Ishikawa (cell line): Measurements from ENCODE around the gene ARRDC5.

Source experiments
- CEBPB ChIP-seq: IDR thresholded peaks from 2 replicates; pipeline ENCODE4 v1.6.1; 2012
- CREB1 ChIP-seq: IDR thresholded peaks from 2 replicates; pipeline ENCODE4 v1.6.1; 2012; ENCODE audit warnings: low read depth
- EGR1 ChIP-seq: IDR thresholded peaks from 2 replicates; pipeline ENCODE4 v1.6.1; 2012
- EP300 ChIP-seq: IDR thresholded peaks from 2 replicates; pipeline ENCODE4 v1.6.1; 2012; ENCODE audit warnings: borderline replicate concordance
- FOXM1 ChIP-seq: IDR thresholded peaks from 2 replicates; pipeline ENCODE4 v1.6.1; 2012; ENCODE audit warnings: low read depth, borderline replicate concordance
- MAX ChIP-seq: IDR thresholded peaks from 2 replicates; pipeline ENCODE4 v1.6.1; 2012
- NFIC ChIP-seq: IDR thresholded peaks from 2 replicates; pipeline ENCODE4 v1.6.1; 2012
- RAD21 ChIP-seq: IDR thresholded peaks from 2 replicates; pipeline ENCODE4 v1.6.1; 2012; ENCODE audit warnings: low read depth
- REST ChIP-seq: IDR thresholded peaks from 2 replicates; pipeline ENCODE4 v1.6.1; 2012; ENCODE audit warnings: low read depth, mild to moderate bottlenecking
- TAF1 ChIP-seq: IDR thresholded peaks from 2 replicates; pipeline ENCODE4 v1.6.1; 2012; ENCODE audit warnings: low read depth, mild to moderate bottlenecking
- TCF12 ChIP-seq: IDR thresholded peaks from 2 replicates; pipeline ENCODE4 v1.6.1; 2012; ENCODE audit warnings: low read depth
- TEAD4 ChIP-seq: IDR thresholded peaks from 2 replicates; pipeline ENCODE4 v1.6.1; 2012
- USF1 ChIP-seq: IDR thresholded peaks from 2 replicates; pipeline ENCODE4 v1.6.1; 2012
- YY1 ChIP-seq: IDR thresholded peaks from 2 replicates; pipeline ENCODE4 v1.6.1; 2012; ENCODE audit warnings: low read depth
- ZBTB7A ChIP-seq: IDR thresholded peaks from 2 replicates; pipeline ENCODE4 v1.6.1; 2012; ENCODE audit warnings: low read depth

Gene ARRDC5

GRCh38 chr19:4908781-4909155 lies 6.1 kb upstream of the ARRDC5 start:
- 0 out of 2 replicates have a peak, but pooled peaks have one; percentile 12 for TF ChIP-seq TCF12
- TF ChIP-seq USF1 = no peak

GRCh38 chr19:4908360-4908759 lies 5.7 kb upstream of the ARRDC5 start:
- TF ChIP-seq ZBTB7A (no peak), USF1 (no peak), TCF12 (no peak)

GRCh38 chr19:4906963-4907362 lies 4.3 kb upstream of the ARRDC5 start:
- TF ChIP-seq YY1 = no peak

GRCh38 chr19:4904481-4904880 lies 1.8 kb upstream of the ARRDC5 start:
- TF ChIP-seq TCF12 (no peak), TAF1 (no peak), MAX (no peak), EP300 (no peak), NFIC (no peak)

GRCh38 chr19:4897146-4897545 lies 5.5 kb downstream of the ARRDC5 start:
- no peak for TF ChIP-seq TAF1
- TF ChIP-seq EP300 = peak; percentile 82; the same call in 1 of the 2 replicates
- no peak for TF ChIP-seq CEBPB
- TF ChIP-seq EGR1 = no peak
- no peak for TF ChIP-seq CREB1
- 0 out of 2 replicates have a peak, but pooled peaks have one; percentile 47 for TF ChIP-seq FOXM1
- peak; percentile 90 for TF ChIP-seq TCF12
- peak; percentile 61 for TF ChIP-seq NFIC

- TF ChIP-seq NFIC = peak; percentile 64
- no peak for TF ChIP-seq EGR1
- 0 out of 2 replicates have a peak, but pooled peaks have one; percentile 33 for TF ChIP-seq YY1
These were observed 6.3 kb downstream of the ARRDC5 start for GRCh38 chr19:4896372-4896771.

GRCh38 chr19:4891066-4891465 lies 11.6 kb downstream of the ARRDC5 start:
- TF ChIP-seq RAD21 = no peak

GRCh38 chr19:4889034-4889815 lies 13.5 kb downstream of the ARRDC5 start:
- TF ChIP-seq USF1 (no peak), CEBPB (no peak), TCF12 (no peak), NFIC (no peak), EP300 (no peak), EGR1 (no peak), TEAD4 (no peak), REST (no peak), MAX (no peak), FOXM1 (no peak), YY1 (no peak), TAF1 (no peak), CREB1 (no peak)

GRCh38 chr19:4879041-4879440 lies 23.7 kb downstream of the ARRDC5 start:
- TF ChIP-seq USF1 (no peak), CREB1 (no peak), RAD21 (no peak), TCF12 (no peak), MAX (no peak)
